ENCODE measurements around the gene PRND. TPM values are rescaled to one million over a fixed set of nuclear protein-coding genes. Genes with fewer than 3 reads are reported as not detected.

Gene PRND
- total RNA-seq, 1 experiment from 2014 or later: 0.04 TPM

GRCh38 chr20:4737857-4738627 is 16.3 kb downstream of the PRND start:
- Histone ChIP-seq H4K5ac (ENCODE audit: insufficient read length, low read depth, low read length) (no peak overlapping the region), H3K9me3 (ENCODE audit: control insufficient read depth, low read depth, low read length) (no peaks in the 10 kb centered on the region), H3T11ph (ENCODE audit: low read length) (no peak overlapping the region), H2BK20ac (ENCODE audit: low read depth, low read length, poor library complexity, severe bottlenecking) (no peak overlapping the region), H3K79me2 (ENCODE audit: insufficient read depth, low read length) (no peaks in the 10 kb centered on the region), H4K8ac (replicated peaks; ENCODE audit: insufficient read length, low read depth, low read length) (no peak overlapping the region), H3K4ac (ENCODE audit: low read depth, low read length) (no peak overlapping the region), H3K23ac (ENCODE audit: insufficient read length, low read depth, low read length) (no peak overlapping the region), H2AK5ac (ENCODE audit: insufficient read length, low read length) (no peak overlapping the region), H3K18ac (ENCODE audit: insufficient read length, low read depth, low read length) (no peak overlapping the region), H2BK15ac (ENCODE audit: low read depth, low read length) (no peak overlapping the region), H3K23me2 (ENCODE audit: insufficient read length, low read depth, low read length, poor library complexity, severe bottlenecking) (no peaks in the 10 kb centered on the region), H2BK5ac (ENCODE audit: insufficient read length, low read length) (no peak overlapping the region), H2BK120ac (ENCODE audit: low read depth, low read length, poor library complexity, severe bottlenecking) (no peak overlapping the region), H3K9ac (ENCODE audit: extremely low read depth, insufficient read length, low read length) (no peak overlapping the region), H2AFZ (ENCODE audit: low read length) (no peak overlapping the region), H2BK12ac (ENCODE audit: insufficient read length, low read depth, low read length) (no peak overlapping the region), H4K20me1 (ENCODE audit: control insufficient read depth, insufficient read depth, insufficient read length) (no peaks in the 10 kb centered on the region), H3K4me2 (ENCODE audit: insufficient read depth, insufficient read length, low read length) (no peak overlapping the region), H3K79me1 (ENCODE audit: insufficient read depth, low read depth, low read length, poor library complexity, severe bottlenecking) (no peaks in the 10 kb centered on the region), H3K27me3 (ENCODE audit: insufficient read depth, low read length) (no peaks in the 10 kb centered on the region), H4K91ac (ENCODE audit: insufficient read length, low read depth, low read length) (no peak overlapping the region), H3K14ac (ENCODE audit: insufficient read depth, low read length) (no peak overlapping the region), H3K56ac (ENCODE audit: insufficient read length, low read depth, low read length) (no peak overlapping the region), H3K4me1 (ENCODE audit: insufficient read depth, low read length) (no peaks in the 10 kb centered on the region), H3K27ac (ENCODE audit: insufficient read length, low read depth, low read length) (no peak overlapping the region)
- DNase-seq: no peak
- Mint-ChIP-seq H3K9me3 (no peaks in the 10 kb centered on the region), H3K27ac (no peak overlapping the region), H3K27me3 (ENCODE audit: low read depth) (peaks cover 4% of the 10 kb centered on the region), H3K4me3 (no peak overlapping the region), H3K36me3 (ENCODE audit: insufficient read depth in 1 of 3, low read depth in 3 of 3) (no peaks in the 10 kb centered on the region), H3K4me1 (peaks cover 3 to 4% of the 10 kb centered on the region in 2 experiments)
- no peak for TF ChIP-seq CTCF (conservative IDR thresholded peaks at IDR 0.05)
- no CpG with 5 or more reads among the region's 8 CpGs for WGBS (ENCODE audit: extremely low coverage, insufficient read length, low lambda C conversion rate)
